GM18873 (cell line): ENCODE data around the gene HSH2D.
"Not testable (repeated sequence)": the region's sequence is repeated elsewhere in the genome, so short reads cannot be mapped to it uniquely, and the experiment has no call there.

Source experiments
- ATAC-seq: cut with Tn5 transposase; IDR thresholded peaks from one replicate; pipeline ENCODE4 v1.9.1; 2021; ENCODE audit warnings: mild to moderate bottlenecking, moderate library complexity, moderate number of reproducible peaks; ENCODE audit not compliant: unreplicated experiment, low FRiP score

Gene HSH2D

DNA sequence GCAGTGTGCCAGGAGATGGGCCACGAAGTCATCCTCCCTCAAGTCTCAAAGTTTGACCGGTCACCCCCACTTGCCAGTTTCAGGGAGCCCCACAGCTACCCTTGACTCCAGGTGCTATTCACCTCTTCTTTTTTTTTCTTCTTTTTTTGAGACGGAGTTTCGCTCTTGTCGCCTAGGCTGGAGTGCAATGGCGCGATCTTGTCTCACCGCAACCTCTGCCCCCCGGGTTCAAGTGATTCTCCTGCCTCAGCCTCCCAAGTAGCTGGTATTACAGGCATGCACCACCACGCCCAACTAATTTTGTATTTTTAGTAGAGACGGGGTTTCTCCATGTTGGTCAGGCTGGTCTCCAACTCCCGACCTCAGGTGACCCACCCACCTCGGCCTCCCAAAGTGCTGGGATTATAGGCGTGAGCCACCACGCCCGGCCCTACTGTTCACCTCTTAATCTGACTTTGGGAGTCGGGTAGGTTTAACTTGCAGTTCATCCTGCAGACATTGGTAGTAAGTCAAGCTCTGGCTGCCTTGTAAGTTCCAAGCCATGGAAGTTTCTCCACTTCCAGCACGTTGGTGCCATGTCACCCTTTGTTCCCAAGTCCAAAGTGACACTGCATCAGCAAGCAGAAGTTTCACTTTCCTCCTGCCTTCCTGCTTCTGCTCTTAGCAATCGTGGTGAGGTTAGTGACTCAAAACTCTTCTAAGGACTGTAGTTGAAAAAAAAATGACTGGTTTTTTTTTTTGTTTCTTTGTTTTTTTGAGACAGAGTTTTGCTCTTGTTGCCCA lies 24.2 kb upstream of the HSH2D start:
- not testable (repeated sequence) for ATAC-seq

DNA sequence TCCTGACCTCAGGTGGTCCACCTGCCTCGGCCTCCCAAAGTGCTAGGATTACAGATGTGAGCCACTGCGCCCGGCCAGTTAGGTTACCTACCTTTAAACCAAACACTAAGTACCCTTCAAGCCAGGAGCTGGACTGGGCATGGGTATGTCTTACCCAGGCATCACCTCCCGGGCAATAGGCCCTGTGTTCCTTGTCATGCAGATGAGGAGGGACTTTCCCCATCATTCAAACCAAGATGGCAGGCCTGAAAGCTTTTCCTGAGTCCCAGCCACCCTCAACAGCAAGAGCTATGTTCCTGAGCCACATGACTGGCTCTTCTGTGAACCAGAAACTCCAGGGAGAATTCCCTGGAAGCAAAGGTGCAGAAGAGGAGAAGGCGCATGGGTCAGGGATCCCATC lies 22.3 kb upstream of the HSH2D start:
- ATAC-seq, result no peak

DNA sequence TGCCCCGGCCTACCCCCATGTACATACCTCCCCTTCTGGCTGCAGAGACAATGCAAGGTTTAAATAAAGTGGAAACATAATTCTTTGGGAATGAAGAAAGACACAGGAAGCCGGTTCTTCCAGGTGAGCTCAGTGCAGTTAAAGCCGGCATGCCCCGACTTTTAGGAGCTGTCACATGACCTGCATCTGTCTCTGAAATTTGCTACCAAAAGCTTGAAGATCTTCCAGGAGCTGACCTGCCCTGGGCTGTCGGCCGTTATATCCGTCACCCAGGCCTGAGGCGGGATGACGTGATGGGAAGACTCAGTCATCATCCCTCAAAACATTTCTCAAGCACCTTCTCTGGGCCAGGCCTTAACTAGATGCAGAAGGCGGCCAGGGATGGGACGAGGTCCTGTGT lies 21.5 kb upstream of the HSH2D start:
- ATAC-seq, result no peak

DNA sequence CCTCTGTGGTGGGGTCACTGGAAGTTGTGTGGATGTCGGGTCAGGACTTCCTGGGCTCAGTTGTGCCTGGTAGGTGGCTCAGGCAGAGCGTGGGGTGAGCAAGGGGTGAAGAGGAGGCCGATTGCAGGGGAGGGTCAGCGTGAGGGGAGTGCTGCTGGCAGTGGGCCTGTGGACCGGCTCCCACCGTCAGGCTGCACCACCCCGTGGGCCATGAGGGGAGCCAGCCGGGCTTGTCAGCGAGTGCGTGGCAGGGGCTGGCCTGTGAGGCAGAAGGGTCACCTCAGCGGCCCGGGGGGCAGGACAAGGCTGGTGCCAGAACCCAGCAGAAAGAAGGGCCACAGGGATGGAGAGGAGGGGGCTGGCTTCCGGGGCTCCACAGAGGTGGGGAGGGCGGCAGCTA lies 18.5 kb upstream of the HSH2D start:
- ATAC-seq, result no peak

DNA sequence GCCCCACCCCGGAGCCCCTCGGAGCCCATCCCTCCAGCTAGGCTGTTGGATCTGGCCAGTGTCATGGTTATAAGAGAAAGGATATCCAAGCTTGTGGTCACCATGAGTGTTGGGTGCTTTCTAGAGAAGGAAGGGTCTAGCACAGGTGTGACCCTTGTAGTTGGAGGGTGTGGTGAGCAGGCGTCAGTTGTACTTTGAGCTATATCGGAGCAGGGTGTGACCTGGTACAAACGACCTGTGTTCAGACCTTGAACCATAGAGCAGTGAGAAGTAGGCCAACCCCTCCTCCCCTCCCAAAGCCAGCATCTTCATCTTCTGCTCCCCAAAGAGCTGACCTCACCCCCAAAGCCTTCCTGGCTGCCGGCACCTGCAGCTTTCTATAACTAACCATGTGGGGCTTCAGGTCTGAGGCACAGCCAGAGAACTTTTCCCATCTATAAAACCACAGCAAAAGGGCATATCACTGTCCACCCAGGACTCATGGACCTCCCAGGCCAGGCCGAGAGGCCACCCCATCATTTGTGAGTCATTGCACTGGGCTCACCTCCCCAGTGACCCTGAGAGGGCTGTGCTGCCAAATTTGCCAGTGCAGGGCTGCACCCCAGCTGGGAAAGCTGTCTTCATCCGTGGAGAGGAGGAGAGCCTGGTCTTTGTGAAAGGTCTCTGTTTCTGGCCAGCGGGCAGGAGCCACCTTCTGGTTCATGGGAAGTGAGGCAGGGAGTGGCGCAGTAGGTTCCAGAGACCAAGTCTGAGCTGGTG lies 17.6 kb upstream of the HSH2D start:
- no peak for ATAC-seq

DNA sequence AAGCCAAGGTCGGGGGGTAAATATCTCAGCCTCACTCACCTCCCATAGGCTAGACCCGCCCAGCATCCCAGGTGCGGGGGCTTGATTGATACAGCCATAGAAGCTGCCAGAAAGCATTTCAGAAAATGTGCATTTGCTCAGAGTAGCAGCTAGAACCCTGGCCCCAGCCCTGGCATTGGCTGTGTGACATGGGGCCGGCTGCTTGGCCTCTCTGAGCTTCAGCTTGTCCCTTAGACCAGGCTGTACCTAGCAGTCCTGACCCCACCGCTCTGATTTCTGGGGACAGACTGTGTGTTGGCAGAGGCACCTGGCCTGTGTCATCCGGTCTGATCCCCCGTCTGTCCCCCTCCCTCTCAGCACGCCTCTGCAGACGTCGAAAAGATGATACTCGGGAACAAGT lies 16.4 kb upstream of the HSH2D start:
- ATAC-seq, result no peak

DNA sequence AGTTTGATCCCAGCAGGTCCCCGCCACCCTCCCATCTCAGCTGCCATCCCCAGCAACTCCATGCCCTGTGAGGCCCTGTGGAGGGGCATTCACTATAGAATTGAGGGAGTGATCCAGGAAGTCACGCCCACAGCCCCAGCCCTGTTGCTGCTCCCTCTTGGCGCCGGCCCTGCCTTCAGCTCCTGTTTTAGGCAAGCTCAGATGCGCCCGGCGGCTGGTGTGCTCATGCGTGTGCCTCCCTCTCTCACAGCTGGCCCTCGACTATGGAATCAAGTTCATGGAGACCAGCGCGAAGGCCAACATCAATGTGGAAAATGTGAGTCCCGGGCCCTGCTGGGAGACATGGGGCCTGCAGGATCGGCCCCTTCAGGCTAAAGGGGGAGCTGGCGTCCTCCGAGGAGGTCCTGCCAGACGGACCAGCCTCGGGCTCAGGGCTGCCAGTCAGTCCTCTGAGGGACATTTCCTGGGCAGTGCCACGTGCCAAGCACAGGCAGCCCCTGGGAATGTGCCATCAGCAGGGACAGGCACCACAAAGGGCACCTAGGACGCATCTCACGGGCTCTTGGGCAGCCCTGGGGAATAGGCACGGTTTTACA lies 15.6 kb upstream of the HSH2D start:
- no peak for ATAC-seq

DNA sequence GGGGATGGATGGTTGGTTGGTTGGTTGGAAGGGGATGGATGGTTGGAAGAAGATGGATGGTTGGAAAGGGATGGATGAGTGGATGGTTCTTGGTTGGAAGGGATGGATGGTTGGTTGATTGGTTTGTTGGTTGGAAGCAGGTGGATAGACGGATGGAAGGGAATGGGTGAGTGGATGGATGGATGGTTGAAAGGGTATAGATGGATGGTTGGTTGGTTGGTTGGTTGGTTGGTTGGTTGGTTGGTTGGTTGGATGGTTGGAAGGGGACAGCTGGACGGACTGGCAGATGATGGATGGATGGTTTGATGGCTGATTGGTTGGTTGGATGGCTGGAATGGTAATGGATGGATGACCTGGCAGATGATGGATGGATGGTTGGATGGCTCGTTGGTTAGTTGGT lies 11.8 kb upstream of the HSH2D start:
- ATAC-seq, result no peak

DNA sequence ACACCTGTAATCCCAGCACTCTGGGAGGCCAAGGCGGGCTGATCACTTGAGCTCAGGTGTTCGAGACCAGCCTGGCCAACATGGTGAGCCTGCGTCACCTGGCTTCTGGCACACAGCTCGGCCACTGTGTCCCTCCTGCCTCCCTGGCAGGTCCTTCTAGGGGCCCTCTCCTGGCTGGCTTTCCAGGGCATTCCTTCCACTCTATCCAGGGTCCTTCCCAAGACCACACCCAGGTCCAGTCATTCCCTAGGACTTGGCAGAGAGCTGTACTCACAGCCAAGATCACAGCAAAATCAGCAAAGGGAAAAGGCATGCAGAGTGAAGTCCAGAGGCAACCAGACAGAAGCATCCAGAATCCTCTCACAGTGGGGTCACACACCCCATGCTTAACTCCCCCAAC lies 9.7 kb upstream of the HSH2D start:
- ATAC-seq, result no peak

DNA sequence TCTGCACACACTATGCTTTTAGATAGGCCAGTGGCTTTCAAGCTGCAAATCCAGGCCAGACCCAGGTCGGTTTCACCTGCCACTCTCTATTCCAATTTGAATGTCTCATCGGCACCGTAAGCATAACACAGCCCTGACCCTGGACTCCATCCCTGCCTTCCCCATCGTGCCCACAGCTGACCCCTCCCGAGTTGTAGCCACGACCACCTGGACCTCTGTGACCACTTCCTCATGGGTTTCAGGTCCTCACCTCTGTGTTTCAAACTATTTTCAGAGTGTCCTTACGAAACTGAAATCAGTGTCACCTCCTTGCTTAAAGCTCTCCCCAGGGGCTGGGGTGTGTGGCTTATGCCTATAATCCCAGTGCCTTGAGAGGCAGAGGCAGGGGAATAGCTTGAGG lies 9.0 kb upstream of the HSH2D start:
- no peak for ATAC-seq

DNA sequence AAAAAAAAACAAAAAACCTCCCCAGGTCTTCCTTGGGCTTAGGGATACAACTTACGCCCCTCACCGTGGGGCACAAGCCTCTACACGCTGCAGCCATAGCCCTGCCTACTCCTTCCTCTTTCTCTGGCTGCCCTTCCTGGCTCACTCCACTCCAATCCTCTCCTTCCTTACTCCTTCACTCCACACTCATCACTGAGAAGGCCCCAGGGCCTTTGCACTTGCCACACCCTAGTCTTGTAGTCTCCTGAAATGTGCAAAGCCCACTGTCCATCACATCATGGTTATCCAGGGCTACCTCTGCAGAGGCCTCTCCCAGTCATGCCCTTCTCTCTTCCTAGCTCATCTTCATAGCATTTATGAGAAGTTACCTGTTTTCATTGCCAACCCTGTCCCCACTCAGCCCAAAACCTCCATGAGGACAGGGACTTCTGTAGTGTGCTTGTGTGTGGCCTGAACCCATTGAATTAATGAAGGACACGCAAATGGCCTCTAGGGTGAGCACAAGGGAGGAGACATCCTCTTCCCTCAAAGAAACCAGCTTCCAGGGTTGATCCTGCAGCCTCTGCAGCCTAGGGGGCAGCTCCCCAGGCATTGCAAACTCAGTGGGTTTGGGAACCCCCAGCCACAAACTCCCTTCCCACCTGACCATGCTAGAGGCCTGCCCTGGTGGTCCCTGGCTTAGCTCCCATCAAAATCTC lies 7.9 kb upstream of the HSH2D start:
- ATAC-seq, result no peak

DNA sequence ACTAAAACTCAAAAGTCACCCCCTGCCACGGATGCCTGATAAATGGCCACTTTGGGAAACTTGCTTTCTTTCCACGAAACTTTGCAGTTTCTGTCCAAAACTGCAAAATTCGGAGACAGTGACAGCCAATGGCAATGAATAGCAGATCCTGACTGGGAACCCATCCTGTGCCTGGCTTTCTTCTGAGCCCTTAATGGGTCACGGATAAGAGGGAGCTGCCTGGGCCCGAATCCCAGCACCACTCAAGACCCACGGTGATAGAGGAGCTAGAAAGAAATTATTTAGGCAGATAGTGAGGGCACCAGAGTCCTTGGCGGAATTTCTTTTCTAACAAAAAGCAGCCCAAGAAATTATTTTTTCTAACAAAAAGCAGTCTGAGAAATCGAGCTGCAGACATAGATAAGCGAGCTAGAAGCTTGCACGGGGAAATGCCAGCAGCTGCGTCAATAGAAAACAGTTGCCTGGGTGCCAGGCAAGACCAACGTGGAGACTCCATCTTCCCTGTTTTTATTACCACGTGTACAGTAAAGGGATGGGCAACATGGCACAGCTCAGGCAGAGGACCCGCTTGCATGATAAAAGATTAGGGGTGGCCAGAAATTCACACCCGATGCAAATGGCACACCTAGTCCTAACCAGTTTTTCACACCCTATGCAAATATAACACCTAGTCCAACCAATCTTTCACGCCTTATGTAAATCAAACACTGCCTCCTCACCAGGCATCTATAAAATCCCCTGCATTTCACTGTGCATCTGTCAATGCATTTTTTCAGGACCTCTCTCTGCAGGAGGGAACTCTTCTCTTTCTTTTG lies 7.1 kb upstream of the HSH2D start:
- no peak for ATAC-seq

DNA sequence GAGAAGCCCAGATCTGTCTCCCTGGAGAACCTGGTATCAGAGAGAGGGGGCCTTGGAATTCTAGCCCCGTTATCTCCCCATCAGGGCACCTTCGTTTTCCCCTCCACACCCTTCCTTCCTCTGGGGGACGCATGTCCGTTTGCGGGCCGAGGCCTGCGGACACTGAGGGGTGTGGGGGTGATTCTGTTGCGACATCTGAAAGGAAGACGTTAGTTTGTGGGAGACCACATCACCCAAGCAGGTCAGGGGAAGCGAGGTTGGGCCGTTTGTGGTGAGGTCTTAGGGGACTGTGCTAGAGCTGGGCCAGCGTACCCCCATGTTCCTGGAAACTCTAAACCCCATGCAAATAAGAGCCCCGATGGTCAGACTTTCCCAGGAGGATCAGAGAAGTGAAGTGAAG lies 3.7 kb upstream of the HSH2D start:
- no peak for ATAC-seq

DNA sequence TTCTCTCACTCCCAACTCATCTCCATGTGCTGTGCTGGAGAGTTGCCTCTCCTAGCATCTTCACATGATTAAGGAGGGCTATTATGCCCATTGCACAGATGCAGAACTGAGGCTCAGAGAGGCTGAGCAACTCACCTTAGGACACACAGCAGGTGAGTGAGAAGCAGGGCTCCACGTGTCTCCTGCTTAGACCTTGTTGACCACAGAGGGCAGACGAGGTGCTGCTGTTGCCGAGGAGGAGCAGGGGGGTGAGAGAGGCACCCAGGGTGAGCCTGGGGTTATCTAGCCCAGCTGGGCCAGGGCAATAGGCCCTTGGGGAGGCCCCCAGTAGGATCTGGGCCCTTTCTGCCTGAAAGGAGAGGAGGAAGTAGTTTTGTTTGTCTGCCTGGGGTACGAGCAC lies 2.4 kb upstream of the HSH2D start:
- no peak for ATAC-seq

DNA sequence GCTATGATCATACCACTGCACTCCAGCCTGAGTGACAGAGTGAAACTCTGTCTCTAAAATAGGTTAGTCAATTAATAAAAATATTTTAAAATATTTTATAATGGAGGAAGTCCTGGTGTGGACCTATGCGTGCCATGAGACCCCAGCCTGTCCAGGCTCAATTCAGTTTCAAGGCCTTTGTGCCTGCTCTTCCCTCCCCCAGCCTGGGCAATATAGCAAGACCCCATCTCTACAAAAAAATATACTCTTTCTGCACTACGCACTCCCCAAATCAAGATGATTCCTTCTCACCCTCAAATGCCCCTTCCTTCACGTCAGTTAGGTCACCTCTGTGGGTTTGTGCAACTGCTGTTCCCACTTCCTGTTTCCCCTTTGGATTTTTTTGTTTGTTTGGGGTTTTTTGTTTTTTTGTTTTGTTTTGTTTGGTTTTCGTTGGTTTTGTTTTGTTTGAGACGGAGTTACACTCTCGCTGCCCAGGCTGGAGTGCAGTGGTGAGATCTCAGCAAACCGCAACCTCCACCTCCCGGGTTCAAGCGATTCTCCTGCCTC lies 1.4 kb upstream of the HSH2D start:
- ATAC-seq, result no peak

DNA sequence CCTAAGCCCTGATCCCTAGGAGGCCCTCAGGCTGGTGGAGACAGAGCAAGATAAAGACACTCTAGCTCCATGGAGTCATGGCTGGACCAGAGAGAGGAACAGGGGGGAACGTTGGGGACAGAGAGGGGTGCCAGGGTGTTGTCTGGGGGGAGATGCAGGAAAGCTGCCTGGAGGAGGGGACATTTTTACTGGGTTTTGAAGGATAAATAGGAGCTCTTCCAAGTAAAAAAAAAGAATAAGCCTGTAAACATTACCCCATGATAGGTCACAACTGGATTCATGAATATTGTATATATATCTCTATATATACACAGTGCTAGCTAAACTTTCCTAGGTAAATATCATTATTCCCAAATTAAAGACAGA lies 714 bp downstream of the HSH2D start:
- no peak for ATAC-seq

DNA sequence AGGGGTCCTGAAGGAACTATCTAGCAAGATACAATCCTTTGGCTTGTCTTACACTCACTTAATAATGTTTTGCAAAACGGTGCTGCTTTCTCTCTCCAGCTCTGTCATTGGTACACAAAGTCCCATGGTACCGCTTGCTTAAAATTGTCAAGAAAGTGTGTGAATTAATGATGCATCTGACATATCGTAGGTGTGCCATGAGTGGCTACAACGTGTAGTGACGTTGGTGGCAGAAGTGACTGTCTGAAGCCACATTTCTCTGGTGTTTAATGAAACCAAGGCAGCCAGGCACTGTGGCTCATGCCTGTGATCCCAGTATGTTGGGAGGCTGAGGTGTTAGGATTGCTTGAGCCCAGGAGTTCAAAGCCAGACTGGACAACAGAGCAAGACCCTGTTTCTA lies 2.6 kb downstream of the HSH2D start:
- no peak for ATAC-seq

DNA sequence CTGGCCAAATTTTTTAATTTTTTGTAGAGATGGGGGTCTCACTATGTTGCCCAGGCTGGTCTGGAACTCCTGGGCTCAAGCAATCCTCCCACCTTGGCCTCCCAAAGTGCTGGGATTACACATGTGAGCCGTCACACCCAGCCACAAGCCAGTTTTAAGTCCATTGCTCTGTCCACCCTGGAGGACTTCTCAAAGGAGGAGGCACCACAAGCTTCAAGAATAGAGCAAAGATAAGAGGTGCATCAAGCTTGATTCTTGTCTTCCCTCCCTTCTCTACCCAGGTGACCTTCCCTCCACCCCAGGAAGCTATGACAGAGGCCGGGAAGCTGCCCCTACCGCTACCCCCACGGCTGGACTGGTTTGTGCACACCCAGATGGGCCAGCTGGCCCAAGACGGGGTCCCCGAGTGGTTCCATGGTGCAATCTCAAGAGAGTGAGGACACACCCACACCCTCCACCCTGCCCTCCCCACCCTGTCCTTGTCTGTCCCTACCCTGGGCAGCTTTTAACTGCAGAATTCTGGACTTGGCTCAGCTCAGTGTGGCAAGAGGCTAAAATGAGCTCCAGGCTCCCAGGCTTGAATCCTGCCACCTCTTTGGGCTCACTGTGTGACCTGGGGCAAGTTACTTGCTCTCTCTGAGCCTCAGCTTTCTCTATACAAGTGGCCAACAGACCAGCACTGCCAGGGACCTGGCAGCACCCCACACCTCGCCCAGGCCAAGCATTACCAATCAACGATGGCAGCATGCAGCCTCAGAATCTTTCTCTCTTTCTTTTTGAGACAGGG lies 5.2 kb downstream of the HSH2D start:
- ATAC-seq, result no peak

DNA sequence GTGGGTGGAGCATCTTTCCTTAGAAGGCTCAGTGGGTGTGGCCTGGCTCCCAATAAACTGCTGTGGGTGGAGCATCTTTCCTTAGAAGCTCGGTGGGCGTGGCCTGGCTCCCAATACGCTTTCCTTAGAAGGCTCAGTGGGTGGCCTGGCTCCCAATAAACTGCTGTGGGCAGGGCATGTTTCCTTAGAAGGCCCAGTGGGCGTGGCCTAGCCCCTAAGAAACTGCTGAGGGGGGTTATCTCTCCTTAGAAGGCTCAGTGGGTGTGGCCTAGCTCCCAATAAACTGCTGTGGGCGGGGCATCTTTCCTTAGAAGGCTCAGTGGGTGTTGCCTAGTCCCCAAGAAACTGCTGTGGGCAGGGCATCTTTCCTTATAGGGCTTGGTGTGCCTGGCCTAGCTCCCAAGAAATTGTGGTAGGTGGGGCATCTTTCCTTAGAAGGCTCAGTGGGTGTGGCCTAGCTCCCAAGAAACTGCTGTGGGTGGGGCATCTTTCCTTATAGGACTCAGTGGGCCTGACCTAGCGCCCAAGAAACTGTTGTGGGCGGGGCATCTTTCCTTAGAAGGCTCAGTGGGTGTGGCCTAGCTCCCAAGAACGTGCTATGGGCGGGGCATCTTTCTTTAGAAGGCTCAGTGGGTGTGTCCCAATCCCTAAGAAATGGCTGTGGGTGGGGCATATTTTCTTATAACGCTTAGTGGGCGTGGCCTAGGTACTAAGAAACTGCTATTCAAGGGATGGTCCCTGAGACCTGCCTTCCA lies 10.3 kb downstream of the HSH2D start:
- no peak for ATAC-seq
